Breast epithelium (tissue), 4 donors: ENCODE measurements around the gene ADAMTS17. TPM values are rescaled to one million over a fixed set of nuclear protein-coding genes. Genes with fewer than 3 reads are reported as not detected.

Source experiments
- DNase-seq, 2 donors: peaks; one replicate each; pipeline ENCODE4 v3.0.0-alpha.2; 2019; ENCODE audit warnings: low spot score in 2 of 2
- H3K27ac ChIP-seq, 2 donors: fragments of 200-600 bp; sonication (generic) in 1 of 2; one replicate each; pipeline ENCODE4 v1.5.1; 2016 to 2019; ENCODE audit warnings: mild to moderate bottlenecking in 1 of 2
- H3K27me3 ChIP-seq, 2 donors: fragments of 200-600 bp; sonication (generic) in 1 of 2; one replicate each; pipeline versions ENCODE4 v1.5.1 to v1.6.0; 2017 to 2019; ENCODE audit warnings: control low read depth in 1 of 2, mild to moderate bottlenecking in 1 of 2
- H3K36me3 ChIP-seq: fragments of 200-600 bp; one replicate; pipeline ENCODE4 v1.5.1; 2019
- H3K4me1 ChIP-seq, 2 donors: fragments of 200-600 bp; sonication (generic); one replicate each; pipeline ENCODE4 v1.5.1; 2016 to 2019; ENCODE audit warnings: control low read depth in 1 of 2
- H3K4me3 ChIP-seq, 3 donors: fragments of 200-600 bp; sonication (generic); 1 replicate in 2 of 3; 2 replicates in 1 of 3; pipeline ENCODE4 v1.5.1; 2016 to 2019; ENCODE audit warnings: mild to moderate bottlenecking in 3 of 3, moderate library complexity in 2 of 3
- H3K9me3 ChIP-seq, 2 donors: fragments of 200-600 bp; sonication (generic) in 1 of 2; one replicate each; pipeline ENCODE4 v1.5.1; 2016 to 2019; ENCODE audit warnings: control low read depth in 1 of 2
- POLR2A ChIP-seq: fragments of 450-650 bp; IDR thresholded peaks from one replicate; pipeline ENCODE4 v1.6.1; 2016; ENCODE audit warnings: antibody characterized with exemption, mild to moderate bottlenecking, moderate library complexity
- POLR2AphosphoS5 ChIP-seq, 3 donors: sonication (generic); formaldehyde crosslinking; IDR thresholded peaks; one replicate each; pipeline ENCODE4 v1.6.1; 2017; ENCODE audit warnings: antibody characterized with exemption in 3 of 3
- intact Hi-C: fragments of 100-400 bp; cut with DNase I; formaldehyde crosslinking; loops from one replicate; pipeline ENCODE4 v1.15.1; 2023; ENCODE audit warnings: low total_unique reads
- total RNA-seq, 3 donors: library from RNA; depleted of rRNA; stranded (reverse); fragments of >200 nt; gene quantifications; one replicate each; pipeline ENCODE4 v1.1.0, GENCODE V29; 2016
- TF ChIP-seq, protein P1 (sequence below), 3 donors: fragments of 450-650 bp; IDR thresholded peaks; one replicate each; pipeline ENCODE4 v1.5.1; 2016 to 2017; ENCODE audit warnings: antibody characterized with exemption in 3 of 3, mild to moderate bottlenecking in 3 of 3, moderate library complexity in 3 of 3

The ADAMTS17 gene
- total RNA-seq, 3 donors from 2014 or later: 5.1 to 8.0 (median 5.9) TPM

DNA sequence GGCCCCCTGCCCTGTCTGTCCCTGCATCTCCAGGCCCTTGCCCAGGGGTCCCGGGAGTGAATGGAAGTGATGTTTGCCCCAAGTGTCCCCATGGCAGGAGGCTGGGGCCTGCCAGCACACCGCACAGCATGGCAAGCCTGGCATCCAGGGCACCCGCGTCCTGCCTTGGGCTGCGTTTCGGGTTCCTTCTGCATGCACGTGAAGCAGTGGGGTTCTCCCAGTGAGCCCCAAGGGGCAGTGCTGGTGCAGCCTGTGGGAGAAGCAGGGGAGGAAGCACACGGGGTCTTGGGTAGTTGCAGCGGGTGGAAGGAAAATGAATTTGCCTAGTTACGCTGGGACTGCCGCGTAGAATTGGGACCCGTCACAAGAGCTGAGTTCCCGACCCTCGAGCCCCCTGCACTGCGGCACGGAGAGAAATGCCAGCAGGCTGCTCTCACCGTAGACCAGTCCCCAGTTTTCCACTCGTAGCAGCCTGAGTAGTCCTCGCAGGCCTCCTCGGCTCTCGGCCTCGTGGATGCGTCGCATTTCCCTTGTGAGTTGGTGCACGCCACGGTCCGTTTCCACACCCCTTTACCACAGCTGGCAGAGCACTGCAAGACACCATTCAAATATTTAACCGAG lies 349.1 kb downstream of the ADAMTS17 start:
- Histone ChIP-seq H3K4me3 (no peak overlapping the region), H3K36me3 (no peaks in the 10 kb centered on the region), H3K4me1 (no peaks in the 10 kb centered on the region), H3K27me3 (no peaks in the 10 kb centered on the region), H3K27ac (no peak overlapping the region), H3K9me3 (no peaks in the 10 kb centered on the region)
- TF ChIP-seq POLR2AphosphoS5 (IDR thresholded peaks at IDR 0.05) (no peak), POLR2A (no peak)
- TF ChIP-seq, protein P1, sequence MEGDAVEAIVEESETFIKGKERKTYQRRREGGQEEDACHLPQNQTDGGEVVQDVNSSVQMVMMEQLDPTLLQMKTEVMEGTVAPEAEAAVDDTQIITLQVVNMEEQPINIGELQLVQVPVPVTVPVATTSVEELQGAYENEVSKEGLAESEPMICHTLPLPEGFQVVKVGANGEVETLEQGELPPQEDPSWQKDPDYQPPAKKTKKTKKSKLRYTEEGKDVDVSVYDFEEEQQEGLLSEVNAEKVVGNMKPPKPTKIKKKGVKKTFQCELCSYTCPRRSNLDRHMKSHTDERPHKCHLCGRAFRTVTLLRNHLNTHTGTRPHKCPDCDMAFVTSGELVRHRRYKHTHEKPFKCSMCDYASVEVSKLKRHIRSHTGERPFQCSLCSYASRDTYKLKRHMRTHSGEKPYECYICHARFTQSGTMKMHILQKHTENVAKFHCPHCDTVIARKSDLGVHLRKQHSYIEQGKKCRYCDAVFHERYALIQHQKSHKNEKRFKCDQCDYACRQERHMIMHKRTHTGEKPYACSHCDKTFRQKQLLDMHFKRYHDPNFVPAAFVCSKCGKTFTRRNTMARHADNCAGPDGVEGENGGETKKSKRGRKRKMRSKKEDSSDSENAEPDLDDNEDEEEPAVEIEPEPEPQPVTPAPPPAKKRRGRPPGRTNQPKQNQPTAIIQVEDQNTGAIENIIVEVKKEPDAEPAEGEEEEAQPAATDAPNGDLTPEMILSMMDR (IDR thresholded peaks at IDR 0.05): no peak
- intact Hi-C loops: no loop called here
- peak in 1 of 2 donors; percentile 40 for DNase-seq

- no peaks in the 10 kb centered on the region for H3K4me1 ChIP-seq
- TF ChIP-seq POLR2AphosphoS5 (IDR thresholded peaks at IDR 0.05): no peak
- no peak for TF ChIP-seq POLR2A
- TF ChIP-seq, protein P1 (IDR thresholded peaks at IDR 0.05): no peak
Observed at GRCh38 chr15:99989095-99989494, 352.7 kb downstream of the ADAMTS17 start.

GRCh38 chr15:99987701-99988100 lies 354.1 kb downstream of the ADAMTS17 start:
- no peaks in the 10 kb centered on the region for H3K9me3 ChIP-seq
- no peaks in the 10 kb centered on the region for H3K27me3 ChIP-seq
- intact Hi-C loops: loop anchor here (1.0 kb wide), 1 partner anchor 41 kb away; no protein-coding TSS in a partner anchor
- TF ChIP-seq, protein P1 (IDR thresholded peaks at IDR 0.05): no peak
- TF ChIP-seq POLR2A (no peak), POLR2AphosphoS5 (IDR thresholded peaks at IDR 0.05) (no peak)
- H3K4me3 ChIP-seq: no peak overlapping the region
- H3K4me1 ChIP-seq: no peaks in the 10 kb centered on the region
- H3K36me3 ChIP-seq: no peaks in the 10 kb centered on the region
- H3K27ac ChIP-seq: no peak overlapping the region
- no peak for DNase-seq

More at GRCh38 chr15:99989095-99989494, 352.7 kb downstream of the ADAMTS17 start:
- intact Hi-C loops: no loop called here
- H3K9me3 ChIP-seq: no peaks in the 10 kb centered on the region
- no peaks in the 10 kb centered on the region for H3K36me3 ChIP-seq
- H3K27me3 ChIP-seq: no peaks in the 10 kb centered on the region
- H3K27ac ChIP-seq: no peak overlapping the region
- no peak for DNase-seq
- H3K4me3 ChIP-seq: no peak overlapping the region

GRCh38 chr15:99987119-99987506 lies 354.7 kb downstream of the ADAMTS17 start:
- Histone ChIP-seq H3K9me3 (no peaks in the 10 kb centered on the region), H3K27me3 (no peaks in the 10 kb centered on the region), H3K4me3 (no peak overlapping the region), H3K4me1 (no peaks in the 10 kb centered on the region), H3K27ac (no peak overlapping the region), H3K36me3 (no peaks in the 10 kb centered on the region)
- intact Hi-C loops: no loop called here
- no peak for TF ChIP-seq POLR2AphosphoS5 (IDR thresholded peaks at IDR 0.05)
- TF ChIP-seq POLR2A: no peak
- TF ChIP-seq, protein P1 (IDR thresholded peaks at IDR 0.05): no peak
- DNase-seq: no peak

DNA sequence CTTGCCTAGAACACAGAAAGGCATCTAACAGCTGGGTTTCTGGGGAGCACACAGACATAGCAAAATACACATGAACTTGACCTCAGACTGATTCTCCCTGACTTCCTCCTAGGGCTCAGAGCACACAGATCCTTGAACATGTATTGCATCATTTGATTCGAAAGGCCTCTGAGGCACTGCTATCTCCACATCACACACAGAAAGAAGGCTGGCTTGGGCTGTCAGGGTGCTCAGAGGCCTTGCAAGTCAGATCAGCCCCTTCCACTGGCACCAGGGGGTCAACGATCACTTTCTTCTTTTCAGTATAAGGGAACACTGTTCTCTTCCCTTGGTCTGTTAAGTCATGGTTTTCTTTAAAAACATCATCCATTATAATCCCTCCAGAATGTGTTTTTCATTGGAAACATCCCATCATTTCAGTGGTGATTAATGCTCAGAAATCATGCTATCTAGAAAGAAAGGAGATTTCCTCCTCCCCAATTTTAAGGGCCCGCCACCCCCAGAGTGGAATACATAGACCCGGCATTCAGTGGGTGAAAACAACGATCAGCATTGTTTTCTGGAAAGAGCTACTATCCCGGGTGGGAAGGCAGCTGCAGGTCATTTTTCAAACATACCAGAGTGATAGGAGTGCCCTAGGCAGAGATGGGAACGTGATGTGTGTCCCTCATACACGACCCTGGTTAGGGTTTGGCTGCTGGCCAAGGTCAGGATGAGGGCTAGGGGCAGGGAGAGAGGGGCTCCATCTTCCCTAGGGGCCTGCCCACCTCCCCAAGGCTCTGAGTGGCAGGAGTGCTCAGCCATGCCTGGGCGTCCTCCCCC lies 355.3 kb downstream of the ADAMTS17 start:
- no peak for DNase-seq
- intact Hi-C loops: no loop called here
- Histone ChIP-seq H3K36me3 (no peaks in the 10 kb centered on the region), H3K4me1 (no peaks in the 10 kb centered on the region), H3K27ac (no peak overlapping the region), H3K27me3 (no peaks in the 10 kb centered on the region), H3K9me3 (no peaks in the 10 kb centered on the region), H3K4me3 (no peak overlapping the region)
- TF ChIP-seq, protein P1 (IDR thresholded peaks at IDR 0.05): no peak
- TF ChIP-seq POLR2A (no peak), POLR2AphosphoS5 (IDR thresholded peaks at IDR 0.05) (no peak)
